ENCODE data around the gene NAV2.
"Not testable (repeated sequence)": the region's sequence is repeated elsewhere in the genome, so short reads cannot be mapped to it uniquely, and the experiment has no call there.

Gene NAV2

GRCh38 chr11:20119315-20119714, 406.7 kb downstream of the NAV2 start:
- DNase-seq (ENCODE audit: low read depth): no peak

- DNase-seq (ENCODE audit: low read depth): no peak
Measured at GRCh38 chr11:20120134-20120925, 407.7 kb downstream of the NAV2 start.

DNA sequence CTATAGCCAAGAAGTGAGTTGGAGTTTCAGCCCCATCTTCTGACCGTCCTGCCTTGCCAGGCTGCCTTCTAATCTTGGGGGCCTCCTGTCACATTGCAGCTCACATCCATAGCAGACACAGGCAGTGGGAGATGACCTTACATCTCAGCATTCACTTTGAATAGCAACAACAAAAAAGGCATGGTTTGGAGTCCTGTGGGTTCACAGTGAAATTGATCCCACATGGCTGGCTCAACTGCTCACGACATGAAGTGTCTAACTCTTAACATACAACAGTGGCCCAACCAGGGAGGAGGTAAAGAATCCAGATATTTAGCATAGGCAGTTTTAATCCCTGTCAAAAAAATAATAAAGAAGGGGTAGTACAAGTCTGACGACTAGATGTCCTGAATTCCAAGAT, 409.5 kb downstream of the NAV2 start:
- DNase-seq (ENCODE audit: low read depth): no peak

GRCh38 chr11:20125927-20126326, 413.3 kb downstream of the NAV2 start:
- DNase-seq (ENCODE audit: low read depth): no peak

DNA sequence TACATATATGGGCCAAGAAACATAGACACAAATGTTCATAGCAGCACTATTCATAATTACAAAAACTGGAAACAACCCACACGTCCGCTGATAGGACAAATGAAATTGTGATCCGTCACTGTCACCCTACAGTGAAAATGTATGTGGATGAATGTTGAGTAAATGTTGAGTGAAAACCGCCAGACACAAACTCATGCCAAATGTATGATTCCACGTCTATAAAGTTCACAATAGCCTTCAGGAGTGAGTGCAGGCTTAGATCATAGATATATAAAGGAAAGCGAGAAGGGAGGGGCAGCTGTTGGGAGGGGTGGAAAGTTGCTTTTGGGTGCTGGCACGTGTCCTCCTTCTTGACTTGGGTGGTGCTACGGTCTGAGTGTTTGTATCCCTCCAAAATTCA, 414.1 kb downstream of the NAV2 start:
- DNase-seq (ENCODE audit: low read depth): no peak

GRCh38 chr11:20127671-20128527, 415.3 kb downstream of the NAV2 start:
- peak; percentile 14 for DNase-seq (ENCODE audit: low read depth)

- not testable (repeated sequence) for DNase-seq (ENCODE audit: low read depth)
Measured at GRCh38 chr11:20128528-20128825, 415.8 kb downstream of the NAV2 start.

DNA sequence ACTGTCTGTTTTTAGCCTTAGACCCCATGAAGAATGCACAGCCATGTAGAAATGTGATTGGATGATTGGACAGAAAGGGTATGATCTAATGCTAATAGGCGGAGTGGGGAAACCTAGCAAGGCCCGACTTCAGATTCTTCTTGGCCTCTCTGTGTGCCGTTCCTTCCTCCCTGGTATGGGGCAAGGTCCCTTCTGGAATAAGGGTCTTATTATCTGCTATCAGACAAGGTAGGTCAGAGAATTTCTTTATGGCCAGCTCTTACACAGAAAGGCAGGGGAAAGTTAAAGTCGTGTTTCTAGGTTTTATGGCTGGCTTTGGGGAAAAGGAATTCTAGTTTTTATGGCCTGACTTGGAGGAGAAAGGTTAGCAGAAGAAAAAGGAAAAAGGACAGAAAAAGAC, 417.0 kb downstream of the NAV2 start:
- no peak for DNase-seq (ENCODE audit: low read depth)

GRCh38 chr11:20131788-20132666, 419.4 kb downstream of the NAV2 start:
- DNase-seq (ENCODE audit: low read depth): peak; percentile 9

- no peak for DNase-seq (ENCODE audit: low read depth)
Measured at GRCh38 chr11:20132667-20133039, 420.0 kb downstream of the NAV2 start.

DNA sequence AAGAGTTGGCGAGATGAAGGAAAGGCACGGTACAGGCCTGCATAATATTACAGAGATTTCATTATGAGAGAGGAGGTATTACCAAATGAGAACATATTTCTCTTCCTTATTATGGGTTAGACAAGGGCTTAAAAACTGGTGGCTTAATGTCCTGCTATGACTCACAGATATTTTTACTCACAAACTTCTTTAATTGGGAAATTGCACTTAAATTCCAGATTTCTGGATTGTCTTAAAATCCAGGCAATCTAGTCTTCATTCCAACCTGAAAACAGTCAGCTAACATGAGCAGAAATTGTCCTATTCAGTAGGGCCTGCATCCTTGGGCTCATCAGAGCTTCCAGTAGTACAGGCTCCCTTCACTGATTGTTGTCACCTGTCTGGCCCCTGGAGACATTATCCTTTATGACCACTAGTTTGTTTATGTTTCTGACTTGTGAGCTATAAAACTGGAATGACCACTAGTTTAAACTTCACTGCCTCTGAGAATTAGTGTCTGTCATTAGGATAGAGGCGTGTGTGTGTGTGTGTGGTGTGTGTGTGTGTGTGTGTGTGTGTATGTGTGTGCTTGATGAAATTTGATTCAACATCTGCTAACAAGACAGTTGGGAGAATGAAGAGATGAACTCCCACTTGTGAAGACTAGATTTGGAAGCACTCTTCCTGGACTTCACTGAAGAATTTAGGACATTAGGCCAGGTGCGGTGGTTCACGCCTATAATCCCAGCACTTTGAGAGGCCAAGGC, 422.5 kb downstream of the NAV2 start:
- no peak for DNase-seq (ENCODE audit: low read depth)

DNA sequence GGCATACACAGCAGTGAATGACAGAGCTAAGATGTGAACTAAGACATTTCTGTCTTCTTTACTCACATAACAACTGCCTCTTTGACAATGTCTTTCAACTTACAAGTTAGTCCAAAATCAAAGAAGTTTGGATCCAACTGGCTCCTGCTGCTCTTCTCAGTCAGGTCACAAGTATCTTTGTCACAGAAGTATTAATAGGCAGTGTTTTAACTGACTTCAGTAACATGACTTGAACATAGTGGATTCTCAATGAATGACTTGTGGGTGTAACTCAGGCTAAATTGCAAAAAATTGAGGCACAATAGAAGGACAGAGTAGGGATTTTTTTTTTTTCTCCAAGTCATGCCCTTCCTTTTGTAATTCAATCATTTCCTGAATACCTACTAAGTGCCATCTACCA, 425.0 kb downstream of the NAV2 start:
- DNase-seq (ENCODE audit: low read depth): no peak

GRCh38 chr11:20138707-20139106, 426.1 kb downstream of the NAV2 start:
- DNase-seq (ENCODE audit: low read depth): no peak

- no peak for DNase-seq (ENCODE audit: low read depth)
Measured at GRCh38 chr11:20154381-20154780, 441.7 kb downstream of the NAV2 start.

DNA sequence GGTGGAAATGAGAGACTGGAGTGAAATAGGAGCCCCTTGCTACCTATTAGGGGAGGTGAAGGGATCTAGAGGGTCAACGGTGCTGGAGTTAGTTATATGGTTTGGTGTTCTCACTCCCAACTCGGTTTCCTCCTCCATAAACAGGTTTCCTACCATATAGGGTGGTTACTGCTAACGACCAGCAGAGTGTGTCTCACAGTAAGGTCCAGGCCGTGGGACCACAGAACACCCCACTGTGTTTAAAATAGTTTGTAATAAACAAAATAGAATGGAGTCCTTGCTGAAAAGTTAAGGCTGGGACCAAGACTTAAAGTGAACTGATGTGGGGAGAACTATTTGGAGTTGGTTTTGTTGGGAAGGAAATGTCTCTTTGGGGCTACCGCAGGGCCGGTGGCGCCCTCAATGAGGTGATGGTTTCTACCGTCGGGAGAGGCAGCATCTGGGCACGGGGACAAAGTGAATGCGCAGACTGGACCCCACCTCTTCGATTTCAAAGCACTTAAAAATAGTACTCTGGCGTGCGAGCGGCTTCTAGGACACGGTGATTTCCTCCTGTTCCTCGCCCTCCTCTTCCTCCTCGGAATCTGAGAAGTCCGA, 443.1 kb downstream of the NAV2 start:
- DNase-seq (ENCODE audit: low read depth): no peak

- no peak for DNase-seq (ENCODE audit: low read depth)
Measured at GRCh38 chr11:20156280-20156875, 443.7 kb downstream of the NAV2 start.

DNA sequence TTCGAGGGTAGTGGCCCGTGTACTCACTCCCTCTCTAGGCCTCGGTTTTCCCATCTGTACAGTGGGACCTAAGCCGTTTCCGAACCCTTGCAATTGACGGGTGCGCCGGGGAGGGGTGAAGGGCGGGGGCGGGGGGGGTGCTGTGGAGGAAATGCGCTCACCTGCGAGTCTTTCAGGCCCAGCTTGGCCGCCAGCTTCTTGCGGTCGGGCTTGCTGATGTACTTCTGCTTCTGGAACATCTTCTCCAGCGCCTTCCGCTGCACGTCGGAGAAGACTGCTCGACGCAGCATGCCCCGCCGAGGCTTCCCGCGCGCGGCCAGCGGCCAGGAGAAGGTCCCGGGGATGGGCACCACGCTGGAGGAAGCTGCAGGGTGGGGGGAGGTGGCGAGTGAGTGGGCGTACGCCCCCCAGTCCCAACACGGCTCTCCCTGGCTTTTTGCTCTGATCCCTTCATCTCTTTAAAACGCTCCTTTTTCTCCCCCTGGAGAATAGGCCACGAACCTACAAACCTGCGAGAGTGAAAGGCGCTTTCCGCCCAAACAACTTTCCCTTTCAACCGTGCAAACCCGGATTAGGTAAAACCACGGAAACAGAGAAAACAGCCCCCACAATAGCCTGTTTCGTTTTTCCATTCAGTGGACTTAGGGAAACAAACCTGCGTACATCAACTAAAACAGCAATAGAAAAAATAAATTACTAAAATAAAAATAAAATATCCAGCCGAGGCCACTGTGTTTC, 444.4 kb downstream of the NAV2 start:
- no peak for DNase-seq (ENCODE audit: low read depth)

- DNase-seq (ENCODE audit: low read depth): no peak
Measured at GRCh38 chr11:20157728-20158127, 445.1 kb downstream of the NAV2 start.

- DNase-seq (ENCODE audit: low read depth): no peak
Measured at GRCh38 chr11:20158597-20159257, 446.1 kb downstream of the NAV2 start.

Measured in CMK (cell line).